PC-3 (cell line): ENCODE data around the gene EDAR. TPM values are rescaled to one million over a fixed set of nuclear protein-coding genes. Genes with fewer than 3 reads are reported as not detected.

ENCODE experiments used
- ATAC-seq: fragments of 200-7000 bp; cut with Tn5 transposase; 2 replicates; pipeline ENCODE4 v1.9.1; 2020; ENCODE audit warnings: mild to moderate bottlenecking, moderate library complexity
- BruUV-seq: library from RNA; stranded (reverse); fragments of 400-500 nt; replicated peaks from 2 replicates; lab custom pipeline; 2021; lab: Mats Ljungman, UMichigan
- CTCF ChIA-PET: fragments of 300-600 bp; sonication (Branson Sonifier 250); formaldehyde crosslinking; loops from one replicate; lab custom pipeline; 2022; ENCODE audit warnings: antibody characterized with exemption; lab: Charles Lee
- POLR2A ChIA-PET: fragments of 300-600 bp; sonication (Branson Sonifier 250); formaldehyde crosslinking; loops from one replicate; lab custom pipeline; 2022; ENCODE audit warnings: antibody characterized with exemption; ENCODE audit not compliant: unreplicated experiment; lab: Charles Lee
- DNase-seq: peaks from one replicate; pipeline ENCODE4 v3.0.0-alpha.2; 2015
- H2AFZ ChIP-seq: fragments of 300-600 bp; sonication (generic); 2 replicates; pipeline ENCODE4 v1.6.0; 2016; ENCODE audit warnings: antibody characterized with exemption, low read length
- H3F3A ChIP-seq: fragments of 300-600 bp; sonication (generic); one replicate; pipeline ENCODE4 v1.6.0; 2017; ENCODE audit warnings: antibody characterized with exemption, low read length, control low read depth, mild to moderate bottlenecking; ENCODE audit not compliant: unreplicated experiment
- H3K27ac ChIP-seq: fragments of 300-600 bp; sonication (generic); 2 replicates; pipeline ENCODE4 v1.5.1; 2016; ENCODE audit warnings: mild to moderate bottlenecking, low read length
- H3K27me3 ChIP-seq: fragments of 300-600 bp; sonication (generic); 2 replicates; pipeline ENCODE4 v1.6.1; 2016; ENCODE audit warnings: low read length, mixed read lengths
- H3K36me3 ChIP-seq: fragments of 300-600 bp; sonication (generic); 2 replicates; pipeline ENCODE4 v1.6.1; 2016; ENCODE audit warnings: low read depth, mixed run types, low read length, mixed read lengths
- H3K4me1 ChIP-seq: fragments of 300-600 bp; sonication (generic); 2 replicates; pipeline ENCODE4 v1.5.1; 2016; ENCODE audit warnings: low read length; ENCODE audit not compliant: insufficient read depth
- H3K4me2 ChIP-seq: fragments of 300-600 bp; sonication (generic); 2 replicates; pipeline ENCODE4 v1.6.0; 2016; ENCODE audit warnings: low read length
- H3K4me3 ChIP-seq: fragments of 300-600 bp; sonication (generic); 2 replicates; pipeline ENCODE4 v1.5.1; 2016; ENCODE audit warnings: mild to moderate bottlenecking, low read length, mixed read lengths
- H3K79me2 ChIP-seq: fragments of 300-600 bp; sonication (generic); 2 replicates; pipeline ENCODE4 v1.6.1; 2017; ENCODE audit warnings: low read length, mixed read lengths
- H3K9ac ChIP-seq: fragments of 300-600 bp; sonication (generic); 2 replicates; pipeline ENCODE4 v1.6.0; 2016; ENCODE audit warnings: mild to moderate bottlenecking, low read length
- H3K9me2 ChIP-seq: fragments of 300-600 bp; sonication (generic); replicated peaks from 2 replicates; pipeline ENCODE4 v1.6.1; 2016; ENCODE audit warnings: mixed run types, low read length, mixed read lengths
- H3K9me3 ChIP-seq: fragments of 300-600 bp; sonication (generic); 2 replicates; pipeline ENCODE4 v1.6.1; 2016; ENCODE audit warnings: low read length, mixed read lengths
- H4K20me1 ChIP-seq: fragments of 300-600 bp; sonication (generic); 2 replicates; pipeline ENCODE4 v1.6.1; 2016; ENCODE audit warnings: low read length, mixed read lengths
- EZH2 ChIP-seq: fragments of 300-600 bp; sonication (generic); IDR thresholded peaks from one replicate; pipeline ENCODE4 v1.6.1; 2017; ENCODE audit warnings: antibody characterized with exemption, mild to moderate bottlenecking, low read length; ENCODE audit not compliant: unreplicated experiment
- EZH2phosphoT487 ChIP-seq: fragments of 300-600 bp; sonication (generic); IDR thresholded peaks from 2 replicates; pipeline ENCODE4 v1.6.1; 2018; ENCODE audit warnings: mild to moderate bottlenecking, antibody characterized with exemption, low read length, borderline replicate concordance
- intact Hi-C: fragments of 100-400 bp; cut with micrococcal nuclease; formaldehyde crosslinking; loops from 2 replicates; pipeline ENCODE4 v1.9.0; 2023
- total RNA-seq: library from RNA; depleted of rRNA; stranded (reverse); fragments of >200 nt; gene quantifications from 2 replicates; pipeline ENCODE4 v1.2.3, GENCODE V29; 2014
- TF ChIP-seq, protein P1 (sequence below): fragments of 300-600 bp; sonication (generic); conservative IDR thresholded peaks from 2 replicates; pipeline ENCODE4 v1.5.1; 2017; ENCODE audit warnings: antibody characterized with exemption, low read depth, mild to moderate bottlenecking, low read length

The EDAR gene
- total RNA-seq, 1 experiment from 2014 or later = 0.04 TPM

DNA sequence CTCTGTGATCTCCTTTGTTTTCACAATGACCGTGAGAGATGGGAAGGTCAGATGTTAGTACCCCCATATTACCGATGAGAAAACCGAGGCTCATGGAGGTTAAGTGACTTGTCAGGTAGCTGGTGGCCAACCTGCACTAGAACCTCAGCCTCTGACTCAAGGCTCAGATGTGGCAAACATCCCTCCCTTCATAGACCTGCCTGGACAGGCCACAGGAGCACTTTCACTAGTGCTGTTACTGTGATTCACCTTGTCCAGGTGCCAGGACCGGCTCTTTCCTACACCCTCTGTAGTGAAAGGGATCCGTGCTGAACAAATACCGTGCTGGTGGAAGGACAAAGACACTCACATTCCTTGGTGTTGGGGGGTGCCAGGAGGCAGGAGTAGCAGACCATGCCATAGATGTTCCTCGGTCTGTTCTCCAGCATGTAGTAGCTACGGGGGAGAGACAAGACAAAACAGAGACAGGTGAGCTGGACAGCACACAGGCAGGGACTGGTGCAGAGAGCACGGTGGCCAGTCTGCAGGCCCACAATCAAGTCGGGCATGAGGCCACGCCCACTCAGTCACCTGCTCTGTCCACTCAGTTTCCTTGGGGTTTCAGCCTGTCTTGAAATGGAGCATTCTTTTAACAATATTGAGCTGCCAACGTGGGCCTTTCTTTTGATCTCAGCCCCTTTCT is 65.9 kb downstream of the EDAR start:
- H3K36me3 ChIP-seq = no peaks in the 10 kb centered on the region
- TF ChIP-seq EZH2 = no peak
- TF ChIP-seq EZH2phosphoT487 = no peak
- TF ChIP-seq, protein P1, sequence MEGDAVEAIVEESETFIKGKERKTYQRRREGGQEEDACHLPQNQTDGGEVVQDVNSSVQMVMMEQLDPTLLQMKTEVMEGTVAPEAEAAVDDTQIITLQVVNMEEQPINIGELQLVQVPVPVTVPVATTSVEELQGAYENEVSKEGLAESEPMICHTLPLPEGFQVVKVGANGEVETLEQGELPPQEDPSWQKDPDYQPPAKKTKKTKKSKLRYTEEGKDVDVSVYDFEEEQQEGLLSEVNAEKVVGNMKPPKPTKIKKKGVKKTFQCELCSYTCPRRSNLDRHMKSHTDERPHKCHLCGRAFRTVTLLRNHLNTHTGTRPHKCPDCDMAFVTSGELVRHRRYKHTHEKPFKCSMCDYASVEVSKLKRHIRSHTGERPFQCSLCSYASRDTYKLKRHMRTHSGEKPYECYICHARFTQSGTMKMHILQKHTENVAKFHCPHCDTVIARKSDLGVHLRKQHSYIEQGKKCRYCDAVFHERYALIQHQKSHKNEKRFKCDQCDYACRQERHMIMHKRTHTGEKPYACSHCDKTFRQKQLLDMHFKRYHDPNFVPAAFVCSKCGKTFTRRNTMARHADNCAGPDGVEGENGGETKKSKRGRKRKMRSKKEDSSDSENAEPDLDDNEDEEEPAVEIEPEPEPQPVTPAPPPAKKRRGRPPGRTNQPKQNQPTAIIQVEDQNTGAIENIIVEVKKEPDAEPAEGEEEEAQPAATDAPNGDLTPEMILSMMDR = no peak
- no peaks in the 10 kb centered on the region for H4K20me1 ChIP-seq
- H3K9me3 ChIP-seq = no peaks in the 10 kb centered on the region
- H3K9me2 ChIP-seq = no peaks in the 10 kb centered on the region
- H3K27me3 ChIP-seq = no peaks in the 10 kb centered on the region
- ChIA-PET CTCF (no interaction called here), POLR2A (no interaction called here)
- no peaks in the 10 kb centered on the region for H3K79me2 ChIP-seq
- H3K27ac ChIP-seq = peak overlapping the region; percentile 72
- no TSS peak for BruUV-seq
- peak overlapping the region; percentile 74 for H3K4me2 ChIP-seq
- intact Hi-C loops = loop anchor here (10.0 kb wide), 2 partner anchors 68 to 202 kb away; partner anchors contain the start of gene SH3RF3
- H3K4me3 ChIP-seq = no peak overlapping the region
- peak overlapping the region; percentile 63 for H2AFZ ChIP-seq
- no peak overlapping the region for H3K9ac ChIP-seq
- peak; percentile 78 for ATAC-seq
- peak; percentile 91 for DNase-seq
- H3F3A ChIP-seq = no peaks in the 10 kb centered on the region
- H3K4me1 ChIP-seq = peaks cover 31% of the 10 kb centered on the region

DNA sequence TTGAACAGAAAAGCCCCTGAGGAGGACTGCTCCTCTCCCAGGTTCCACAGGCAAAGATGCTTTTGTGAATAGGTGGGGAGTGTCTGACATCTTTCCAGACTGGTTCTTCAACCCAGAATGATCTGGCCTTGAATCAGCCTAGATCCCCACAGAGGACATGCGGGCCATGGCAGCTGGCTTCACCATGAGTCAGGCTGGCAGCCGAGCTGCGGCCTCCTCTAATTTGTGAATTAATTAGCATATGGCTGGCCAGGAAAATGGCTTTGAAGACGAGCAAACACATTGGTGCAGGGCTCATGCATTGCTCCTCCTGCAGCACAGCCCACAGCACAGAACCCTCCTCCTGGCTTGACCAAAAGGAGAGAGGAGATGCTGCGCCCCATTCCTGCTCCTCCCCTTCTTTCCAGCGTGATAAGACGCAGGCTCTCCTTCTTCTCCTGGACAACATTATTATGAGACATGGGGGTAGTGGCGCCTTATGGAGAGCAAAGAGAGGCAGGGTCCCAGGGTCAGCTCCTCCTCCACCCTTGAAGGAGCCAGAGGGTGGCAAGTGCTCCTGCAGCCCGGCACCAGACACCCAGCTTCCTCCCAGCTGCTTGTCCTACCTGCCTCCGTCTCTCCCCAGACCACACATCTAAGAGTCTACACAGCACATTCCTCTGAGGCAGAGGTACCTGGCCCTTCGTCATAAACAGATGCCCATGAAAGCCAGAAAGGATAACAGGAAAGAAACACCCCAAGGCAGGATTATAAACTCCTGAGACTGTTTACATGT is 66.7 kb downstream of the EDAR start:
- H3K27me3 ChIP-seq = no peaks in the 10 kb centered on the region
- DNase-seq (peak; percentile 80), ATAC-seq (peak; percentile 56)
- ChIA-PET POLR2A (no interaction called here), CTCF (interaction anchor here (0.6 kb wide), 1 partner anchor 22 kb away, joined by 3 read pairs; no protein-coding TSS in a partner anchor)
- H4K20me1 ChIP-seq = no peaks in the 10 kb centered on the region
- H3K9ac ChIP-seq = no peak overlapping the region
- no peaks in the 10 kb centered on the region for H3K9me2 ChIP-seq
- no peak overlapping the region for H3K4me3 ChIP-seq
- H3F3A ChIP-seq = no peaks in the 10 kb centered on the region
- peak overlapping the region; percentile 16 for H2AFZ ChIP-seq
- intact Hi-C loops = loop anchor here (10.0 kb wide), 2 partner anchors 68 to 202 kb away; partner anchors contain the start of gene SH3RF3
- peak overlapping the region; percentile 74 for H3K4me2 ChIP-seq
- H3K79me2 ChIP-seq = no peaks in the 10 kb centered on the region
- TF ChIP-seq EZH2phosphoT487 (no peak), EZH2 (no peak)
- TF ChIP-seq, protein P1 = no peak
- no peaks in the 10 kb centered on the region for H3K36me3 ChIP-seq
- H3K9me3 ChIP-seq = no peaks in the 10 kb centered on the region
- H3K4me1 ChIP-seq = peaks cover 31% of the 10 kb centered on the region
- peak overlapping the region; percentile 72 for H3K27ac ChIP-seq
- no TSS peak for BruUV-seq
